ENCODE data around the gene LIN7A. TPM values are rescaled to one million over a fixed set of nuclear protein-coding genes. Genes with fewer than 3 reads are reported as not detected.

The LIN7A gene
- polyA plus RNA-seq, 1 donor, result 21.8 TPM

- no peak for DNase-seq
Measured at GRCh38 chr12:80861641-80862378, 75.9 kb downstream of the LIN7A start.

GRCh38 chr12:80860928-80861327 is 76.8 kb downstream of the LIN7A start:
- DNase-seq, result no peak

- no peak for DNase-seq
Measured at GRCh38 chr12:80860206-80860605, 77.5 kb downstream of the LIN7A start.

GRCh38 chr12:80858356-80858755 is 79.4 kb downstream of the LIN7A start:
- no peak for DNase-seq

- no peak for DNase-seq
Measured at GRCh38 chr12:80857311-80857710, 80.4 kb downstream of the LIN7A start.

- DNase-seq, result no peak
Measured at GRCh38 chr12:80849337-80849736, 88.4 kb downstream of the LIN7A start.

GRCh38 chr12:80848858-80849257 is 88.9 kb downstream of the LIN7A start:
- DNase-seq, result no peak

- no peak for DNase-seq
Measured at GRCh38 chr12:80847575-80847974, 90.2 kb downstream of the LIN7A start.

- no peak for DNase-seq
Measured at GRCh38 chr12:80846952-80847351, 90.8 kb downstream of the LIN7A start.

GRCh38 chr12:80845639-80846038 is 92.1 kb downstream of the LIN7A start:
- no peak for DNase-seq

- no peak for DNase-seq
Measured at GRCh38 chr12:80843969-80844368, 93.8 kb downstream of the LIN7A start.

- DNase-seq, result no peak
Measured at GRCh38 chr12:80838708-80839107, 99.0 kb downstream of the LIN7A start.

- DNase-seq, result no peak
Measured at GRCh38 chr12:80838024-80838658, 99.6 kb downstream of the LIN7A start.

- DNase-seq, result peak; percentile 25
Measured at GRCh38 chr12:80837342-80837978, 100.3 kb downstream of the LIN7A start.

GRCh38 chr12:80834724-80835123 is 103.0 kb downstream of the LIN7A start:
- DNase-seq, result no peak

GRCh38 chr12:80830533-80831088 is 107.1 kb downstream of the LIN7A start:
- no peak for DNase-seq

- no peak for DNase-seq
Measured at GRCh38 chr12:80829767-80830166, 108.0 kb downstream of the LIN7A start.

GRCh38 chr12:80825506-80825905 is 112.2 kb downstream of the LIN7A start:
- DNase-seq, result no peak

GRCh38 chr12:80823393-80823792 is 114.3 kb downstream of the LIN7A start:
- DNase-seq, result no peak

- DNase-seq, result no peak
Measured at GRCh38 chr12:80821513-80822000, 116.2 kb downstream of the LIN7A start.

- DNase-seq, result no peak
Measured at GRCh38 chr12:80818878-80819277, 118.9 kb downstream of the LIN7A start.

- no peak for DNase-seq
Measured at GRCh38 chr12:80815351-80815750, 122.4 kb downstream of the LIN7A start.

GRCh38 chr12:80814453-80814852 is 123.3 kb downstream of the LIN7A start:
- no peak for DNase-seq

All from left kidney (tissue), 2 donors.